ENCODE results near the gene TFR2.

- no peak for TF ChIP-seq CTCF (conservative IDR thresholded peaks at IDR 0.05; ENCODE audit: low read length)
- no peak for TF ChIP-seq EZH2phosphoT487 (IDR thresholded peaks at IDR 0.05; ENCODE audit: borderline replicate concordance)
Observed at GRCh38 chr7:100671353-100672327, 30.3 kb upstream of the TFR2 start.
